Neural progenitor cell (in vitro differentiated cells): ENCODE results near the gene CNIH2. TPM values are rescaled to one million over a fixed set of nuclear protein-coding genes. Genes with fewer than 3 reads are reported as not detected.

Experiments
- DNase-seq: peaks from one replicate; pipeline ENCODE4 v3.0.0-alpha.2; 2016; ENCODE audit warnings: low spot score
- H2AFZ ChIP-seq: fragments of 200-600 bp; sonication (generic); replicated peaks from 2 replicates; pipeline ENCODE4 v1.6.1; 2016; ENCODE audit warnings: antibody characterized with exemption
- H3F3A ChIP-seq: fragments of 200-600 bp; sonication (generic); 2 replicates; pipeline ENCODE4 v1.6.1; 2016; ENCODE audit warnings: antibody characterized with exemption, low read depth
- H3K27ac ChIP-seq: fragments of 200-600 bp; sonication (generic); 2 replicates; pipeline ENCODE4 v1.5.1; 2016; ENCODE audit warnings: mild to moderate bottlenecking
- H3K27me3 ChIP-seq: fragments of 200-600 bp; sonication (generic); 2 replicates; pipeline ENCODE4 v1.6.1; 2016; ENCODE audit warnings: mild to moderate bottlenecking, moderate library complexity
- H3K36me3 ChIP-seq: fragments of 200-600 bp; sonication (generic); 2 replicates; pipeline ENCODE4 v1.5.1; 2016
- H3K4me1 ChIP-seq: fragments of 200-600 bp; sonication (generic); 2 replicates; pipeline ENCODE4 v1.6.1; 2016; ENCODE audit warnings: mixed run types
- H3K4me2 ChIP-seq: fragments of 200-600 bp; sonication (generic); 2 replicates; pipeline ENCODE4 v1.6.1; 2016
- H3K4me3 ChIP-seq: fragments of 200-600 bp; sonication (generic); 2 replicates; pipeline ENCODE4 v1.5.1; 2016
- H3K79me2 ChIP-seq: fragments of 200-600 bp; sonication (generic); 2 replicates; pipeline ENCODE4 v1.6.1; 2016; ENCODE audit warnings: low read depth
- H3K9ac ChIP-seq: fragments of 200-600 bp; sonication (generic); 2 replicates; pipeline ENCODE4 v1.6.1; 2016
- H3K9me3 ChIP-seq: fragments of 200-600 bp; sonication (generic); 2 replicates; pipeline ENCODE4 v1.5.1; 2016; ENCODE audit warnings: low read depth
- H4K20me1 ChIP-seq: fragments of 200-600 bp; sonication (generic); 2 replicates; pipeline ENCODE4 v1.6.1; 2016; ENCODE audit warnings: low read depth
- H3K27ac Mint-ChIP-seq: 3 replicates; pipeline ENCODE4 v1.8.0; 2021; ENCODE audit warnings: mixed read lengths
- H3K27me3 Mint-ChIP-seq: 2 replicates; pipeline ENCODE4 v1.8.0; 2022; ENCODE audit warnings: low read depth, mild to moderate bottlenecking, inconsistent platforms, moderate library complexity, mixed read lengths; ENCODE audit not compliant: insufficient read depth
- H3K36me3 Mint-ChIP-seq: 3 replicates; pipeline ENCODE4 v1.8.0; 2021; ENCODE audit warnings: mixed read lengths
- H3K4me1 Mint-ChIP-seq: 3 replicates; pipeline ENCODE4 v1.8.0; 2021; ENCODE audit warnings: mixed read lengths
- H3K4me3 Mint-ChIP-seq: 3 replicates; pipeline ENCODE4 v1.8.0; 2021; ENCODE audit warnings: mild to moderate bottlenecking, moderate library complexity, mixed read lengths
- H3K9me3 Mint-ChIP-seq: 3 replicates; pipeline ENCODE4 v1.8.0; 2020; ENCODE audit warnings: mixed read lengths
- CTCF ChIP-seq: fragments of 200-600 bp; sonication (generic); IDR thresholded peaks from 2 replicates; pipeline ENCODE4 v1.5.1; 2017; ENCODE audit warnings: antibody characterized with exemption, mild to moderate bottlenecking
- EZH2 ChIP-seq: fragments of 200-600 bp; sonication (generic); IDR thresholded peaks from 2 replicates; pipeline ENCODE4 v1.6.1; 2017; ENCODE audit warnings: antibody characterized with exemption, mild to moderate bottlenecking, moderate library complexity
- EZH2phosphoT487 ChIP-seq: fragments of 200-600 bp; sonication (generic); IDR thresholded peaks from 2 replicates; pipeline ENCODE4 v1.6.1; 2017; ENCODE audit warnings: antibody characterized with exemption
- total RNA-seq: library from RNA; depleted of rRNA; stranded (reverse); fragments of >200 nt; gene quantifications from 2 replicates; pipeline ENCODE4 v1.2.3, GENCODE V29; 2015; ENCODE audit warnings: low replicate concordance

CNIH2 gene
- total RNA-seq, 1 donor from 2014 or later, result 5.7 TPM

DNA sequence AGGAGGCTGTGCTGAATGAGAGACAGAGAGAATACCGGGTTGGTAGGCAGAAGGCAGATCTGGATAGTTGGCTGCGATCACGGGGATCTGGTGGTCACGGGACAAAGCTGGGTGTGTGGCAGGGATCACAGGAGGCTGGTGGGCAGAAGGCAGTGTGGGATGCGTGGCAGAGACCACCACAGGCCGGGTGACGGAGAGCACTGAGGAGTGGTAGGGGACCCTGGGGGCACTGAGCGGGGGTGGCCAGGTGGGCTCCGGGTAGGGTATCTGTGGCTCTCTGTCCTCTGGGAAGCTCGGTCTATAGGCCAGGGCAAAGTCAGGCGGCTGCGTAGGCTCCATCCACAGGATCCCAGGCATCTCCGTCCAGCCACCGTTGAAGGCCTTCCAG lies 37.5 kb downstream of the CNIH2 start:
- no peak for TF ChIP-seq EZH2phosphoT487
- TF ChIP-seq CTCF, result no peak
- no peak for TF ChIP-seq EZH2
- peaks cover 20% of the 10 kb centered on the region for H3K27me3 ChIP-seq
- H3K36me3 ChIP-seq, result no peaks in the 10 kb centered on the region
- H3K4me3 ChIP-seq, result no peak overlapping the region
- peaks cover 34% of the 10 kb centered on the region for H3F3A ChIP-seq
- no peak overlapping the region for H2AFZ ChIP-seq
- peaks cover 28% of the 10 kb centered on the region for H3K4me1 ChIP-seq
- no peak for DNase-seq
- Mint-ChIP-seq H3K4me1 (peaks cover 46% of the 10 kb centered on the region), H3K27ac (peak overlapping the region; percentile 92), H3K27me3 (peaks cover 14% of the 10 kb centered on the region), H3K9me3 (peaks cover 12% of the 10 kb centered on the region), H3K36me3 (no peaks in the 10 kb centered on the region), H3K4me3 (peak overlapping the region; percentile 64)
- no peak overlapping the region for H3K4me2 ChIP-seq
- no peaks in the 10 kb centered on the region for H4K20me1 ChIP-seq
- no peak overlapping the region for H3K9ac ChIP-seq
- no peak overlapping the region for H3K27ac ChIP-seq
- H3K79me2 ChIP-seq, result no peaks in the 10 kb centered on the region
- H3K9me3 ChIP-seq, result no peaks in the 10 kb centered on the region

DNA sequence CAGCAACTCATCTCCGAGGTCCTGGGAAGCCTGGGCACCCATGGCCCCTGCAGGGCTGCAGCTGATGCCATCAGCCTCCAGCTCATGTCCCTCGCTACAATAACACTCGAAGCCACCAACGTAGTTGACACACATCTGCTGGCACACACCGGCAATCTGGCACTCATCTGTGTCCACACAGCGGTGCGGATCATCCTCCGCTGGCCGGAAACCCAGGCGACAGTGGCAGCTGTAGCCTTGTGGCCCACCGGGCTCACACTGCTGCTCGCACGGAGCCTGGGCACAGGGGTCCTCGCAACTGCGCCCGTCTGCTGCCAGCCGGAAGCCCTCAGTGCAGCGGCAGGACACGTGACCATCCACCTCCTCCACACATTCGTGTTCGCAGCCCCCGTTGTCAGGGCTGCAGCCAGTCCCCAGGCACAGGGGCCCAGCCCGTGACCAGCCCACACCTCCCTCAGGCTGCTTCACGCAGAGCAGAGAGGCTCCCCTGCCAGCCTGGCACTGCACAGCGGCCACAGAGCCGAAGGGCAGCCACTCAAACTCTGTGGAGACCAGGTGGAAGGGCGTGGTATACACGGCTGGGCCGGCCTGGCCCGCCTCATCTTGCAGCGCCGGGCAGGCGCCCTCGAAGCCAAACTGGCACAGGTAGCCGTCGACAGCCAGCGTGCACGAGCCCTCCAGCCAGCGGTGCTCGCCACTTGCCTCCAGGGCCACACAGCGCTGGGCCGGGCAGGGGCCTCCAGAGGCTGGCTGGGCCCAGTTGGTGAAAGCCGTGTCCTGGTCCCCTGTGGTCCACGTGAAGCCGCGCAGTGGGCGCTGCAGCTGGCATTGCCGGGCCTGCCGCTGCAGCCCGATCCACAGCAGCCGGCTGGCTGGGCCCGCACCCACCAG lies 38.2 kb downstream of the CNIH2 start:
- Histone ChIP-seq H2AFZ (no peak overlapping the region), H3K27ac (no peak overlapping the region), H3K9ac (no peak overlapping the region), H3K4me1 (peaks cover 28% of the 10 kb centered on the region), H3K27me3 (peaks cover 14% of the 10 kb centered on the region), H3K36me3 (no peaks in the 10 kb centered on the region), H3K4me3 (no peak overlapping the region), H3K9me3 (no peaks in the 10 kb centered on the region), H4K20me1 (no peaks in the 10 kb centered on the region), H3F3A (peaks cover 30% of the 10 kb centered on the region), H3K4me2 (peak overlapping the region; percentile 45), H3K79me2 (no peaks in the 10 kb centered on the region)
- Mint-ChIP-seq H3K36me3 (no peaks in the 10 kb centered on the region), H3K4me3 (peak overlapping the region; percentile 64), H3K9me3 (peaks cover 12% of the 10 kb centered on the region), H3K27ac (peak overlapping the region; percentile 92), H3K4me1 (peaks cover 46% of the 10 kb centered on the region), H3K27me3 (peaks cover 14% of the 10 kb centered on the region)
- no peak for DNase-seq
- no peak for TF ChIP-seq EZH2

- H3K27ac ChIP-seq, result no peak within 1 kb of the TSS
- no peaks in the 10 kb centered on the region for H3K79me2 ChIP-seq
- peaks cover 9% of the 10 kb centered on the region for H3K27me3 ChIP-seq
- H4K20me1 ChIP-seq, result no peaks in the 10 kb centered on the region
- no peak within 1 kb of the TSS for H3K9ac ChIP-seq
- Mint-ChIP-seq H3K36me3 (no peaks in the 10 kb centered on the region), H3K4me3 (peak within 1 kb of the TSS; percentile 76), H3K4me1 (peaks cover 43% of the 10 kb centered on the region), H3K27me3 (peaks cover 15% of the 10 kb centered on the region), H3K27ac (peak within 1 kb of the TSS; percentile 97), H3K9me3 (peaks cover 12% of the 10 kb centered on the region)
- peak within 1 kb of the TSS; percentile 45 for H2AFZ ChIP-seq
- H3K9me3 ChIP-seq, result no peaks in the 10 kb centered on the region
- H3K36me3 ChIP-seq, result no peaks in the 10 kb centered on the region
- H3K4me3 ChIP-seq, result no peak within 1 kb of the TSS
- TF ChIP-seq EZH2 (no peak), CTCF (no peak), EZH2phosphoT487 (no peak)
- peaks cover 23% of the 10 kb centered on the region for H3F3A ChIP-seq
- H3K4me2 ChIP-seq, result peak within 1 kb of the TSS; percentile 45
- DNase-seq, result peak; percentile 68
- H3K4me1 ChIP-seq, result peaks cover 28% of the 10 kb centered on the region
Measured at GRCh38 chr11:66316849-66317251, 38.9 kb downstream of the CNIH2 start, which contains the start of gene CD248. CD248 (minus strand) TSS chr11:66317044; CDS start chr11:66317027, 17 bp downstream.

- no peak overlapping the region for H3K9ac ChIP-seq
- no peak overlapping the region for H3K27ac ChIP-seq
- H3K4me3 ChIP-seq, result no peak overlapping the region
Measured at GRCh38 chr11:66317322-66317722, 39.3 kb downstream of the CNIH2 start.

More at GRCh38 chr11:66317322-66317722, 39.3 kb downstream of the CNIH2 start:
- peak overlapping the region; percentile 45 for H2AFZ ChIP-seq
- Mint-ChIP-seq H3K27me3 (peaks cover 15% of the 10 kb centered on the region), H3K4me3 (peak overlapping the region; percentile 76), H3K4me1 (peaks cover 43% of the 10 kb centered on the region), H3K9me3 (peaks cover 12% of the 10 kb centered on the region), H3K27ac (peak overlapping the region; percentile 97), H3K36me3 (no peaks in the 10 kb centered on the region)
- H3K27me3 ChIP-seq, result peaks cover 9% of the 10 kb centered on the region
- DNase-seq, result no peak
- no peaks in the 10 kb centered on the region for H3K79me2 ChIP-seq
- peaks cover 18% of the 10 kb centered on the region for H3F3A ChIP-seq
- no peaks in the 10 kb centered on the region for H3K36me3 ChIP-seq
- H3K4me1 ChIP-seq, result peaks cover 28% of the 10 kb centered on the region
- no peaks in the 10 kb centered on the region for H4K20me1 ChIP-seq
- H3K9me3 ChIP-seq, result no peaks in the 10 kb centered on the region
- no peak for TF ChIP-seq EZH2phosphoT487
- TF ChIP-seq EZH2, result no peak
- TF ChIP-seq CTCF, result no peak
- peak overlapping the region; percentile 45 for H3K4me2 ChIP-seq
